A172 (cell line): ENCODE results near the gene OLFML3. TPM values are rescaled to one million over a fixed set of nuclear protein-coding genes. Genes with fewer than 3 reads are reported as not detected.
"Not testable (repeated sequence)": the region's sequence is repeated elsewhere in the genome, so short reads cannot be mapped to it uniquely, and the experiment has no call there.

ENCODE experiments used
- DNase-seq: peaks from one replicate; pipeline ENCODE4 v3.0.0-alpha.2; 2015; ENCODE audit warnings: low spot score
- total RNA-seq: library from RNA; depleted of rRNA; stranded (reverse); fragments of >200 nt; shearing (Covaris generic); gene quantifications from 2 replicates; pipeline ENCODE4 v1.2.3, GENCODE V29; 2014

Gene OLFML3
- total RNA-seq, 1 experiment from 2014 or later = 26.8 TPM

- DNase-seq = no peak
Observed at GRCh38 chr1:113990961-113991360, 11.7 kb downstream of the OLFML3 start.

- DNase-seq = no peak
Observed at GRCh38 chr1:113991467-113991997, 12.3 kb downstream of the OLFML3 start.

- no peak for DNase-seq
Observed at GRCh38 chr1:113993072-113993471, 13.8 kb downstream of the OLFML3 start.

DNA sequence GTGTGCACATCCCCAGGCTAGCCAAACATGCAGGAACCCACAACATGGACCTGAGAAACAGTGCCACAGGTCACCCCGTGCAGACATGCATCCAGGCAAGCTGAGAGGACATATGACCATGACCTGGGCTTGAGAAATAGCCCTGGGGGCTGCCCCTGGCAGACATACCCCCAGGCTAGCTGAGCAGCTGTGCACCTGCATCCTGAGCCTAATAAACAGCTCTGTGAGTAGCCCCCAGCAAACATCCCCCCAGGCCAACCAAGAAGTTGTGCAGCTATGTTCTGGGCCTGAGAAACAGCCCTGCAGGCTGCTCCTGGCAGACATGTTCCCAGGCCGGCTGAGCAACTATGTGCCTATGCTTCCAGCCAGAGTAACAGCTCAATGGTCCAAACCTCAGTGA is 14.5 kb downstream of the OLFML3 start:
- DNase-seq = no peak

DNA sequence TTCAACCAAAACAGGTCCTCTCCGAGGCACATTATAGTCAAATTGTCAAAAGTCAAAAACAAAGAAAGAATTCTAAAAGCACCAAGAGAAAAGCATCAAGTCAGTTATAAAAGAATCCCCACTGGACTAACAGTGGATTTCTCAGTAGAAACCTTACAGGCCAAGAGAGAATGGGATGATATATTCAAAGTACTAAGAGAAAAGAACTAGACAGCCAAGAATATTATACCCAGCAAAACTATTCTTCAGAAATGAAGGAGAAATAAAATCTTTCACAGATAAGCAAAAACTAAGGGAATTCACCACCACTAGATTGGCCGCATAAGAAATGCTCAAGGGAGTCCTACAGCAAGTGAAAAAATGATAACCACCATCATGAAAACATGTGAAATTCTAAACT is 16.1 kb downstream of the OLFML3 start:
- no peak for DNase-seq

DNA sequence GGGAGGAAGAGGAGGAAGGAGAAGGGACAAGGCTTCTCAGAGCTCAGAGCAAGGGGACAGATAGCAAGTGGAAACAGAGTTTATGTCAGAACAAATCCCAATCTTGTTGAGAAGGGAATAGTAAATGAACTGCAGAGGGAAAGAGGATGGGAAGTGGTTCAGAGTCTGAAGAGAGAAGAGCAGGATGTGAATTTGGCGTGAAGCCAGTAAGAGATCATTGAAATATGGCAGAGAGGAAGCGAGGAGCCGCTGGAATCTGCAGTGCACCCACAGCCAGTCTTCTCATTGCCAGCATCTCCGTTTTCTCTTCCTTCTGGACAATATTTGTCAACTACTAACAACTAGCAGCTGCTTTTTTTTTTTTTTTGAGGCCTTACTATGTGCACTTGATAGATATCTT is 19.1 kb downstream of the OLFML3 start:
- no peak for DNase-seq

GRCh38 chr1:113999233-113999632 is 20.0 kb downstream of the OLFML3 start:
- DNase-seq = no peak

GRCh38 chr1:113999799-114000198 is 20.5 kb downstream of the OLFML3 start:
- no peak for DNase-seq

- DNase-seq = no peak
Observed at GRCh38 chr1:114000406-114000805, 21.1 kb downstream of the OLFML3 start.

- no peak for DNase-seq
Observed at GRCh38 chr1:114002492-114003239, 23.4 kb downstream of the OLFML3 start.

DNA sequence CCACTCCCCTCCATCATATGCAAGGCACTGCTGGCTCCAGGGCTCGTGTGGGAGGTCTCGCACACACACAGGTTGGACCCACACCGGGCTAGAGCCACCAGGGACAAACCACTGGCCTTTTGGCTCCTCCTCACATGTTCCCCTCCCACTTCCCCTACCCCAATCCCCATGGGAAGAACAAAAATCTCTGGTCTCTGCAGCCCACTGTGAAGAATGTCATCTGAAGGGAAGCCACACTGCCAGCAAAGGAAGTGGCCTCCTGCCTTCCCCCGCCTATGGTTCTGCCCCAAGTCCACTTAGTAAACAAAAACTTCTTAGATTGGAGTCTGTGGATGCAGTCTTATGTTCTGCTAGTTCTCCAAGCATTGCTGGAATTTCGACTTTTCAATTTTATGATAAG is 24.2 kb downstream of the OLFML3 start:
- no peak for DNase-seq

- DNase-seq = not testable (repeated sequence)
Observed at GRCh38 chr1:114006825-114007224, 27.6 kb downstream of the OLFML3 start.

DNA sequence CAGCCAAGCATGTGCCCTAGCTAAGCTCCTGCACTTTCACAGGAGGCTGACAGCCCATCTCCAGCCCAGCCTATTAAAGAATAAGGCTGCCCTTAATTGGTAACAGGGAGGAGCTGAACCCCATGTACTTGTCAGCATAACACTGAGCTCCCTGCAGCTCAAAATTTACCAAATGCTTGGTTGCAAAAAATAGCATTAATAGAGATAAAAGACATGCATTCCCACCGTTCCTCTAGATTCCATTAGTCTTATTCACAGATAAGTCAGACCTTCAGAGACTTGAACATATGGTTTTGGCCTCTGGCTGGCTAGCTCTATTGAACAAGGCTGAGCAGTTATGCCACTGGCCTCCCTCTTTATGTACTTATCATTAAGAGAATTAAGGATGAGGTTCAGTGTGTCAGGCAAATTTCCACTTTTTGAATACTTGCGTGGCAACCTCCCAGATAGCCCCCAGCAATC is 29.2 kb downstream of the OLFML3 start:
- peak; percentile 21 for DNase-seq

DNA sequence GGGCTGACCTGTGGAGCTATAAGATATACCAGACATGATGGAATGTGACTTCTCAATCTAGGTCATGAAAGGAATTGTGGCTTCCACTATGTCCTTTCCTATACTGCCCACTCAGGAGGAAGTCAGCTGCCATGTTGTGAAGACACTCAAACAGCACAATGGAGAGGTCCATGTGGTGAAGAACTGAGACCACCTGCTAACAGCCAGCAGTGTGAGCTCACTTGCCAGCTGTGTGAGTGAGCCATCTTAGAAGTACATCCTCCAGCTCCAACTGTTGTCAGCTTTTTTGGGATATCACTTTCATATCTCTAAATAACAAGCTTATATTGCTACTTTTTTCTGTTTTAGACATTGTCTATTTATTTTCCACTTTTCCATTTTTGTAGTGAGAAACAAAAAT is 29.7 kb downstream of the OLFML3 start:
- no peak for DNase-seq

DNA sequence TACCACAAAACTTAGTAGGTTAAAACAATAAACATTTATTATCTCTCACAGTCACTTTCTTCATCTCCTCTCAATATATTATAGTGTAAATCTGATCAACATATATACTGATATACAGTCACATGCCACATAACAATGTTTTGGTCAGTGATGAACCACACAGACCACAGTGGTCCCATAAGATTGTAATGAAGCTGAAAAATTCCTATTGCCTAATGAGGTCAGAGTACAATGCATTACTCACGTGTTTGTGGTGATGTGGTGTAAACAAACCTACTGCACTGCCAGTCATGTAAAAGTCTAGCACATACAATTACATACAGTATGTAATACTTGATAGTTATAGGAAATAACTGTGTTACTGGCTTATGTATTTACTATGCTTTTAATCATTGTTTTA is 30.1 kb downstream of the OLFML3 start:
- no peak for DNase-seq

DNA sequence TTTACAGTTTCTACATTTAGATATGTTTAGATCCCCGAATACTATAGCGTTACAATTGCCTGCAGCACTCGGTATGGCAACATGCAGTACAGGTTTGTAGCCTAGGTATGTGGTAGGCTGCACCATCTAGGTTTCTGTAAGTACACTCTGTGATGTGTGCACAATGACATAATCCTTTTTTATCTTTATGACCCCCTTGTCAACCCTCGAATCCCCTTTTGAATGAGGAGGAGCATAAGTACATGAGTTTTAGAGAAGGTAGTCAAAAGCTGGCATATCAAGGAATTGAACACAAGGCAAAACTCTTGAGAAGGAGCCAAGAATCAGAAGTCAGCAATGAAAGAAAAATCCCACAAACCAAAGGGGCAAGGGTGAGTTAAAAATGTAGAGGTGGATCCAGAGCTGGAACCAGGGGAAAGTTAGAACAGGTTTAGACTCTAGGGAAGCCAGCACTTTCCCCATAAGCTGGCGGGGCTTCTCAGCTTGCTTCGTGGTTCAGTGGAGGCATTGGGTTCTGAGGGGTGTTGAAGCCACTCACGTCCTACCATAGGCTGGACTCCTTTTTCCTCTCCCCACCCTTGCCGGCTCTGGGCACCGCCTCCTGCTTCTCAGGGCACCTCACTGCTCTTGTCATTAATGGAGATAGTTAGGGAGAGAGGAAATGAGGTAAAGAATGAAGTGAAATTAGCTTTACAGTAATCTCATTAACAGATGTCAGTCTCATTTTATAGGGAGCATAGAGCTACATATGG is 31.3 kb downstream of the OLFML3 start:
- DNase-seq = no peak

GRCh38 chr1:114011796-114012195 is 32.5 kb downstream of the OLFML3 start:
- DNase-seq = no peak

- DNase-seq = peak; percentile 79
Observed at GRCh38 chr1:114015075-114015474, 35.8 kb downstream of the OLFML3 start.

DNA sequence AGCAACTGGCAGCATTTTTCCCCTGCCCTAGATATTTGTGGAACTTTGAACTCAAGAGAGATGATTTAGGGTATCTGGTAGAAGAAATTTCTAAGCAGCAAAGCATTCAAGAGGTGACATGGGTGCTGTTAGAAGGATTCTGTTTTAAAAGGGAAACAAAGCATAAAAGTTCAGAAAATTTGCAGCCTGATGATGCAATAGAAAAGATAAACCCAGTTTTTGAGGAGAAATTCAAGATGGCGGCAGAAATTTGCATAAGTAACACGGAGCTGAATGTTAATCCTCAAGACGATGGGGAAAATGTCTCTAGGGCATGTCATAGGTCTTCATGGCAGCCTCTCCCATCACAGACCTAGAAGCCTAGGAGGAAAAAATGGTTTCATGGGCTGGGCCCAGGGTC is 40.5 kb downstream of the OLFML3 start:
- DNase-seq = not testable (repeated sequence)

GRCh38 chr1:114021665-114022099 is 42.4 kb downstream of the OLFML3 start:
- no peak for DNase-seq

- DNase-seq = no peak
Observed at GRCh38 chr1:114022877-114023276, 43.6 kb downstream of the OLFML3 start.

GRCh38 chr1:114023377-114023776 is 44.1 kb downstream of the OLFML3 start:
- no peak for DNase-seq

GRCh38 chr1:114024049-114024448 is 44.8 kb downstream of the OLFML3 start:
- DNase-seq = no peak
